CD8-positive, alpha-beta memory T cell (primary cell): ENCODE measurements around the gene DNAH10. TPM values are rescaled to one million over a fixed set of nuclear protein-coding genes. Genes with fewer than 3 reads are reported as not detected.

Experiments
- CTCF ChIA-PET: fragments of 350-600 bp; sonication (Branson Sonifier 250); formaldehyde crosslinking; loops from one replicate; lab custom pipeline; 2021; ENCODE audit warnings: antibody characterized with exemption; lab: Charles Lee
- POLR2A ChIA-PET: fragments of 350-600 bp; sonication (Branson Sonifier 250); formaldehyde crosslinking; loops from one replicate; lab custom pipeline; 2021; ENCODE audit warnings: antibody characterized with exemption; lab: Charles Lee
- DNase-seq, 5 donors: peaks; one replicate each; pipeline versions ENCODE4 v3.0.0 to v3.0.0-alpha.2; 2020 to 2022; ENCODE audit warnings: mixed read lengths in 1 of 5
- H3K27ac ChIP-seq: one replicate; pipeline ENCODE4 v1.7.0; 2013; ENCODE audit warnings: low read depth, mild to moderate bottlenecking, low read length, moderate library complexity
- H3K27me3 ChIP-seq: 2 replicates; pipeline ENCODE4 v1.7.0; 2013; ENCODE audit warnings: low read length, mild to moderate bottlenecking; ENCODE audit not compliant: insufficient read depth, poor library complexity, severe bottlenecking
- H3K36me3 ChIP-seq: 2 replicates; pipeline ENCODE4 v1.7.0; 2013; ENCODE audit warnings: mild to moderate bottlenecking, low read length, moderate library complexity; ENCODE audit not compliant: insufficient read depth
- H3K4me1 ChIP-seq: 2 replicates; pipeline ENCODE4 v1.7.0; 2013; ENCODE audit warnings: mild to moderate bottlenecking, low read length, moderate library complexity; ENCODE audit not compliant: insufficient read depth
- H3K4me3 ChIP-seq: 2 replicates; pipeline ENCODE4 v1.7.0; 2013; ENCODE audit warnings: mild to moderate bottlenecking, low read length
- H3K9me3 ChIP-seq: 2 replicates; pipeline ENCODE4 v1.7.0; 2013; ENCODE audit warnings: mild to moderate bottlenecking, low read length
- H3K27ac Mint-ChIP-seq, 8 donors: one replicate each; pipeline ENCODE4 v1.8.0; 2020 to 2021; ENCODE audit warnings: mixed read lengths in 8 of 8, mild to moderate bottlenecking in 6 of 8, inconsistent platforms in 3 of 8, moderate library complexity in 3 of 8
- H3K27me3 Mint-ChIP-seq, 2 donors: one replicate each; pipeline ENCODE4 v1.8.0; 2020 to 2021; ENCODE audit warnings: mixed read lengths in 2 of 2, mild to moderate bottlenecking in 1 of 2, moderate library complexity in 1 of 2
- H3K36me3 Mint-ChIP-seq, 3 donors: one replicate each; pipeline ENCODE4 v1.8.0; 2020 to 2021; ENCODE audit warnings: mixed read lengths in 3 of 3, inconsistent platforms in 1 of 3, mild to moderate bottlenecking in 1 of 3
- H3K4me1 Mint-ChIP-seq, 3 donors: one replicate each; pipeline ENCODE4 v1.8.0; 2020 to 2021; ENCODE audit warnings: mixed read lengths in 3 of 3, inconsistent platforms in 1 of 3, mild to moderate bottlenecking in 1 of 3
- H3K4me3 Mint-ChIP-seq, 7 donors: one replicate each; pipeline ENCODE4 v1.8.0; 2020 to 2021; ENCODE audit warnings: mixed read lengths in 7 of 7, mild to moderate bottlenecking in 6 of 7, moderate library complexity in 4 of 7, inconsistent platforms in 2 of 7
- H3K9me3 Mint-ChIP-seq, 5 donors: one replicate each; pipeline ENCODE4 v1.8.0; 2020 to 2022; ENCODE audit warnings: mixed read lengths in 5 of 5, mild to moderate bottlenecking in 3 of 5, moderate library complexity in 2 of 5, inconsistent platforms in 1 of 5
- polyA plus RNA-seq: library from polyadenylated mRNA; unstranded; fragments of 300-500 nt; fragmentation: Illumina TruSeq; gene quantifications from one replicate; pipeline ENCODE4 v1.2.3, GENCODE V29; 2021
- total RNA-seq, 2 experiments: library from RNA; stranded (reverse); gene quantifications; one replicate each; pipeline ENCODE4 v1.2.3, GENCODE V29; 2021

DNAH10 gene
- total and polyA plus RNA-seq, 3 experiments from 2014 or later = 0.09 to 0.13 TPM; not detected in 1

DNA sequence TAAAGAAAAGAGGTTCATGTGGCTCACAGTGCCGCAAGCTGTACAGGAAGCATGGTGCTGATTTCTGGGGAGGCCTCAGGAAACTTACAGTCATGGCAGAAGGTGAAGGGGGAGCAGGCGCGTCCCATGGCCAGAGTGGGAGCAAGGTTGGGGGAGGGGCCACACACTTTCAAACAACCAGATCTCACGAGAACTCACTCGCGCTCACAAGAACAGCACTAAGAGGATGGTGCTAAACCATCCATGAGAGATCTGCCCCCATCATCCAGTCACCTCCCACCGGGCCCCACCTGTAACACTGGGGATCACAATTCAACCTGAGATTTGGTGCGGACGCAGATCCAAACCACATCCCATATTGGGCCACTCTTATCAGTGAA, 130.1 kb downstream of the DNAH10 start:
- ChIA-PET CTCF (no interaction called here), POLR2A (no interaction called here)
- H3K4me3 Mint-ChIP-seq = no peak overlapping the region
- no peaks in the 10 kb centered on the region for H3K36me3 ChIP-seq
- H3K4me3 ChIP-seq = no peak overlapping the region
- no peaks in the 10 kb centered on the region for H3K4me1 Mint-ChIP-seq
- peaks cover 7 to 28% of the 10 kb centered on the region in 2 donors for H3K27me3 Mint-ChIP-seq
- H3K27ac ChIP-seq = no peak overlapping the region
- no peaks in the 10 kb centered on the region for H3K9me3 ChIP-seq
- no peak overlapping the region for H3K27ac Mint-ChIP-seq
- no peak for DNase-seq
- no peaks in the 10 kb centered on the region for H3K9me3 Mint-ChIP-seq
- H3K27me3 ChIP-seq = no peaks in the 10 kb centered on the region
- no peaks in the 10 kb centered on the region for H3K4me1 ChIP-seq
- no peaks in the 10 kb centered on the region for H3K36me3 Mint-ChIP-seq

- Mint-ChIP-seq H3K4me1 (no peaks in the 10 kb centered on the region), H3K27me3 (peaks cover 7 to 31% of the 10 kb centered on the region in 2 donors), H3K9me3 (no peaks in the 10 kb centered on the region), H3K4me3 (no peak overlapping the region), H3K27ac (no peak overlapping the region), H3K36me3 (no peaks in the 10 kb centered on the region)
- Histone ChIP-seq H3K27me3 (no peaks in the 10 kb centered on the region), H3K27ac (no peak overlapping the region), H3K9me3 (no peaks in the 10 kb centered on the region), H3K36me3 (no peaks in the 10 kb centered on the region), H3K4me1 (no peaks in the 10 kb centered on the region), H3K4me3 (no peak overlapping the region)
- ChIA-PET CTCF (no interaction called here), POLR2A (no interaction called here)
- DNase-seq = no peak
Measured at GRCh38 chr12:123892853-123893252, 130.8 kb downstream of the DNAH10 start.

DNA sequence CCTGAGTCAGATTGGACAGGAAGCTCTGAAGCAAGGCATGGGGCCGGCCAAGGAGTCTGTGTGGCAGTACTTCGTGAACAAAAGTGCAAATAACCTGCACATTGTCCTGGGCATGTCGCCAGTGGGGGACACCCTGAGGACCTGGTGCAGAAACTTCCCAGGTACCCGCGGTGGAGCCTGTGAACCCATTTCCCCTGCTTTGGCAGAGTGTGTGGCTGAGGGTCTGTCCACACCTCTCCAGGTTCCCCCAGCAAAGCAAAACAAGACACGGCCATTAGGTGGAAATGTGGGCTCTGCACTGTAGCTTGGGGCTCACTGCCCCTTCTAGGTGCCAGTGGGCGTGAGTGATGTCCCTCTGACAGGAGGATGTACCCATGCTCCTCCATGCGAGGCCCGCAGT, 131.2 kb downstream of the DNAH10 start:
- no peak overlapping the region for H3K27ac Mint-ChIP-seq
- no peaks in the 10 kb centered on the region for H3K27me3 ChIP-seq
- H3K4me3 ChIP-seq = no peak overlapping the region
- H3K4me1 Mint-ChIP-seq = no peaks in the 10 kb centered on the region
- H3K36me3 ChIP-seq = no peaks in the 10 kb centered on the region
- H3K9me3 ChIP-seq = no peaks in the 10 kb centered on the region
- H3K4me3 Mint-ChIP-seq = no peak overlapping the region
- POLR2A ChIA-PET = no interaction called here
- H3K27ac ChIP-seq = no peak overlapping the region
- CTCF ChIA-PET = no interaction called here
- H3K27me3 Mint-ChIP-seq = peaks cover 7 to 31% of the 10 kb centered on the region in 2 donors
- no peaks in the 10 kb centered on the region for H3K4me1 ChIP-seq
- no peak for DNase-seq
- no peaks in the 10 kb centered on the region for H3K9me3 Mint-ChIP-seq
- no peaks in the 10 kb centered on the region for H3K36me3 Mint-ChIP-seq

GRCh38 chr12:123894823-123895345, 132.8 kb downstream of the DNAH10 start:
- Mint-ChIP-seq H3K9me3 (no peaks in the 10 kb centered on the region), H3K4me3 (no peak overlapping the region), H3K4me1 (no peaks in the 10 kb centered on the region), H3K27me3 (peaks cover 8 to 34% of the 10 kb centered on the region in 2 donors), H3K27ac (no peak overlapping the region), H3K36me3 (no peaks in the 10 kb centered on the region)
- H3K36me3 ChIP-seq = no peaks in the 10 kb centered on the region
- ChIA-PET POLR2A (no interaction called here), CTCF (interaction anchor here (0.9 to 1.8 kb wide), 2 partner anchors 10 to 89 kb away, joined by 4 read pairs; no protein-coding TSS in a partner anchor)
- no peak overlapping the region for H3K27ac ChIP-seq
- H3K9me3 ChIP-seq = no peaks in the 10 kb centered on the region
- no peaks in the 10 kb centered on the region for H3K27me3 ChIP-seq
- H3K4me3 ChIP-seq = no peak overlapping the region
- no peak for DNase-seq
- no peaks in the 10 kb centered on the region for H3K4me1 ChIP-seq

- ChIA-PET CTCF (interaction anchor here (0.9 to 1.8 kb wide), 2 partner anchors 10 to 89 kb away, joined by 4 read pairs; no protein-coding TSS in a partner anchor), POLR2A (no interaction called here)
- no peaks in the 10 kb centered on the region for H3K4me1 ChIP-seq
- Mint-ChIP-seq H3K4me1 (no peaks in the 10 kb centered on the region), H3K36me3 (no peaks in the 10 kb centered on the region), H3K27ac (no peak overlapping the region), H3K4me3 (no peak overlapping the region), H3K9me3 (no peaks in the 10 kb centered on the region), H3K27me3 (peaks cover 8 to 35% of the 10 kb centered on the region in 2 donors)
- H3K4me3 ChIP-seq = no peak overlapping the region
- H3K27ac ChIP-seq = no peak overlapping the region
- H3K36me3 ChIP-seq = no peaks in the 10 kb centered on the region
- H3K9me3 ChIP-seq = no peaks in the 10 kb centered on the region
- no peak for DNase-seq
- H3K27me3 ChIP-seq = no peaks in the 10 kb centered on the region
Measured at GRCh38 chr12:123895451-123895850, 133.3 kb downstream of the DNAH10 start.

DNA sequence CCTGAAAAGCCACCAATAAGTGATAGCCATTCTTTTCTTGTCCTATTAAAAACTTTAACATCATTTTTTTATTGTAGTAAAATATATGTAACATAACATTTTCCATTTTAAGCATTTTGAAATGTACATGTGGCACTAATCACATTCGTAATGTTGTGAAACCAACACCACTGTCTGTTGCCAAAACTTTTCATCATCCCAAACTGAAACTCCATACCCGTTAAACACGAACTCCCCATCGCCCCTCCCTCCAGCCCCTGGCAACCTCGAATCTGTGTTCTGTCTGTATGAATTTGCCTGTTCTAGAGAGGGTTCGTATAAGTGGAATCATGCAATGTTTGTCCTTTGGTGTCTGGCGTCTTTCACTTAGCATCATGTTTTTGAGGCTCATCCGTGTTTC, 134.7 kb downstream of the DNAH10 start:
- H3K9me3 ChIP-seq = no peaks in the 10 kb centered on the region
- no peak overlapping the region for H3K4me3 ChIP-seq
- Mint-ChIP-seq H3K27ac (no peak overlapping the region), H3K4me3 (no peak overlapping the region), H3K4me1 (no peaks in the 10 kb centered on the region), H3K27me3 (peaks cover 6 to 31% of the 10 kb centered on the region in 2 donors), H3K36me3 (no peaks in the 10 kb centered on the region), H3K9me3 (no peaks in the 10 kb centered on the region)
- no peaks in the 10 kb centered on the region for H3K27me3 ChIP-seq
- no peak overlapping the region for H3K27ac ChIP-seq
- POLR2A ChIA-PET = no interaction called here
- no peaks in the 10 kb centered on the region for H3K36me3 ChIP-seq
- H3K4me1 ChIP-seq = no peaks in the 10 kb centered on the region
- DNase-seq = no peak
- CTCF ChIA-PET = no interaction called here

- Histone ChIP-seq H3K36me3 (no peaks in the 10 kb centered on the region), H3K4me1 (no peaks in the 10 kb centered on the region), H3K9me3 (no peaks in the 10 kb centered on the region), H3K27me3 (no peaks in the 10 kb centered on the region), H3K4me3 (no peak overlapping the region), H3K27ac (no peak overlapping the region)
- no peak for DNase-seq
- ChIA-PET POLR2A (no interaction called here), CTCF (interaction anchor here (1.0 kb wide), 1 partner anchor 85 kb away, joined by 3 read pairs; no protein-coding TSS in a partner anchor)
- no peaks in the 10 kb centered on the region for H3K9me3 Mint-ChIP-seq
- H3K27ac Mint-ChIP-seq = no peak overlapping the region
- H3K4me3 Mint-ChIP-seq = no peak overlapping the region
- H3K4me1 Mint-ChIP-seq = no peaks in the 10 kb centered on the region
- H3K27me3 Mint-ChIP-seq = peaks cover 6 to 30% of the 10 kb centered on the region in 2 donors
- H3K36me3 Mint-ChIP-seq = no peaks in the 10 kb centered on the region
Measured at GRCh38 chr12:123897221-123897620, 135.1 kb downstream of the DNAH10 start.

DNA sequence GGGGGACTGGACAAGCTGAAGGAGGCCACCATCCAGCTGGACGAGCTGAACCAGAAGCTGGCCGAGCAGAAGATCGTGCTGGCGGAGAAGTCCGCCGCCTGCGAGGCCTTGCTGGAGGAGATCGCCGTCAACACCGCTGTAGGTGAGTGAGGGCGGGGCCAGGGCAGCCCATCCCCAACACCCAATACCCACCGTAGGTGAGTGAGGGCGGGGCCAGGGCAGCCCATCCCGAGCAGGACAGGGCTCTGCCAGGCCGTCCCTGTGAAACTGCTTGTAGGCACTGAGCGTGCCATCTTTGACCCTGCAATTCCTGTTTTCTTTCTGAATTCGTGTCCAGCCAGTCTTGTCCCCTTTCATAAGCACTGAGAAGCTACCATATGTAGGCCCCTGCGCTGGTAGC, 136.6 kb downstream of the DNAH10 start:
- Histone ChIP-seq H3K36me3 (no peaks in the 10 kb centered on the region), H3K27ac (no peak overlapping the region), H3K4me1 (no peaks in the 10 kb centered on the region), H3K4me3 (no peak overlapping the region), H3K9me3 (no peaks in the 10 kb centered on the region), H3K27me3 (no peaks in the 10 kb centered on the region)
- Mint-ChIP-seq H3K4me3 (no peak overlapping the region), H3K36me3 (no peaks in the 10 kb centered on the region), H3K27me3 (peaks cover 1 to 33% of the 10 kb centered on the region in 2 donors), H3K9me3 (no peaks in the 10 kb centered on the region), H3K4me1 (no peaks in the 10 kb centered on the region), H3K27ac (no peak overlapping the region)
- CTCF ChIA-PET = no interaction called here
- POLR2A ChIA-PET = no interaction called here
- no peak for DNase-seq
